ENCODE results near the gene SESN2.
"Not testable (repeated sequence)": the region's sequence is repeated elsewhere in the genome, so short reads cannot be mapped to it uniquely, and the experiment has no call there.

SESN2 gene

GRCh38 chr1:28290851-28291250 is 31.5 kb downstream of the SESN2 start:
- no peak for DNase-seq

- no peak for DNase-seq
These were observed 32.4 kb downstream of the SESN2 start for GRCh38 chr1:28291711-28292110.

- no peak for DNase-seq
These were observed 36.6 kb downstream of the SESN2 start for GRCh38 chr1:28295936-28296335.

GRCh38 chr1:28296401-28297261 is 37.3 kb downstream of the SESN2 start:
- DNase-seq: no peak

- no peak for DNase-seq
These were observed 38.5 kb downstream of the SESN2 start for GRCh38 chr1:28297826-28298225.

- DNase-seq: no peak
These were observed 39.1 kb downstream of the SESN2 start for GRCh38 chr1:28298438-28298837.

GRCh38 chr1:28301368-28302174 is 42.3 kb downstream of the SESN2 start:
- DNase-seq: no peak

- no peak for DNase-seq
These were observed 42.9 kb downstream of the SESN2 start for GRCh38 chr1:28302247-28302646.

GRCh38 chr1:28306301-28306949 is 47.1 kb downstream of the SESN2 start:
- no peak for DNase-seq

GRCh38 chr1:28308750-28309149 is 49.4 kb downstream of the SESN2 start:
- DNase-seq: no peak

GRCh38 chr1:28309702-28310101 is 50.4 kb downstream of the SESN2 start:
- no peak for DNase-seq

GRCh38 chr1:28313702-28314546 is 54.6 kb downstream of the SESN2 start:
- no peak for DNase-seq

GRCh38 chr1:28314547-28314941 is 55.2 kb downstream of the SESN2 start:
- DNase-seq: no peak

GRCh38 chr1:28317014-28317413 is 57.7 kb downstream of the SESN2 start:
- no peak for DNase-seq

- no peak for DNase-seq
These were observed 62.9 kb downstream of the SESN2 start for GRCh38 chr1:28322194-28322593.

GRCh38 chr1:28323720-28324119 is 64.4 kb downstream of the SESN2 start:
- no peak for DNase-seq

- DNase-seq: no peak
These were observed 67.2 kb downstream of the SESN2 start for GRCh38 chr1:28326515-28326914.

GRCh38 chr1:28326984-28327383 is 67.7 kb downstream of the SESN2 start:
- no peak for DNase-seq

GRCh38 chr1:28327431-28327830 is 68.1 kb downstream of the SESN2 start:
- DNase-seq: not testable (repeated sequence)

- DNase-seq: peak; percentile 11
These were observed 68.9 kb downstream of the SESN2 start for GRCh38 chr1:28328228-28328648.

GRCh38 chr1:28329395-28330153 is 70.3 kb downstream of the SESN2 start:
- DNase-seq: peak; percentile 43

All from stimulated activated CD4-positive, alpha-beta T cell treated with anti-CD3 and anti-CD28 coated beads, Interleukin-4, amount 100 ng/mL, for 1 hour (primary cell).